Measurements from ENCODE around the gene B3GALNT1. TPM values are rescaled to one million over a fixed set of nuclear protein-coding genes. Genes with fewer than 3 reads are reported as not detected.

B3GALNT1 gene
- total RNA-seq, 1 donor from 2014 or later: 2.6 TPM

DNA sequence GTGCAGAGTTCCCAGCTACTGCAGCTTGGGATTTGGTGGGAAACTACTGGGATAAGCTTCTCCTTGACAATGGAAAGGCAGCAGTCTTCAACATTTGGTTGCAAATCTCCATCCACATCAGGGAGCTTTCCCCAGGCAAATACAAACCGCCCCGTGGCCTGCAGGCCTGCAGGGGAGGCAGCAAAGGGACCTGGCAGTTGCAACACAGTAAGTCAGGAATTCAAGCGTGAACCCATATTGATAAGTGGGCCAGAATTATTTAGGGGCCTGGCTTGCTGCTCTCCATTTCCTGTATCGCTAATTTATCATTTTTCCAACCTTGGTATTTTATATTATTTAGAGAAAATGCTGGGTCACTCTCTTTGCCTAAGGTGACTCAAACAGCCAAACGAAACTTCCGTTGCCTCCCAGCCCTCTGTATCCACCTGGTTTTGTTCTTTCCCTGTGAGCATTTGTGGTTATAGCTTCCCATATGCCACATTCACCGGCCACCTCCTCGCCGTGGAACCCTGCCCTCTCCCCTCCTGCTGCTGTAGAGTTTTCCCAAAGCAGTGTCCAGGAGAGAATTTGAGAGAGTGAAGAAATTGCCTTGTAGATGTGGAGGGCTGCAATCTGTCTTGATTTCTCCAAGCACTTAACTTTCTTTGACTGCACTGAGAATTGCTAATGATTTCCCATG lies 34.8 kb downstream of the B3GALNT1 start:
- no peak overlapping the region for H3K27ac Mint-ChIP-seq
- no peaks in the 10 kb centered on the region for H3K9me3 Mint-ChIP-seq
- intact Hi-C loops (cut with micrococcal nuclease): loop anchor here (5.0 kb wide), 1 partner anchor 152 kb away; the partner anchor contains the start of gene NMD3
- DNase-seq (ENCODE audit: low spot score): no peak
- peaks cover 2% of the 10 kb centered on the region for H3K27me3 Mint-ChIP-seq (ENCODE audit: insufficient read depth)
- H3K36me3 Mint-ChIP-seq (ENCODE audit: low read depth): no peaks in the 10 kb centered on the region
- peaks cover 48% of the 10 kb centered on the region for H3K4me1 Mint-ChIP-seq (ENCODE audit: low read depth)
- no peak overlapping the region for H3K4me3 Mint-ChIP-seq

- H3K9me3 Mint-ChIP-seq: no peaks in the 10 kb centered on the region
- intact Hi-C loops (cut with micrococcal nuclease): loop anchor here (5.0 kb wide), 1 partner anchor 153 kb away; the partner anchor contains the start of gene NMD3
- no peaks in the 10 kb centered on the region for H3K27me3 Mint-ChIP-seq (ENCODE audit: insufficient read depth)
- peaks cover 48% of the 10 kb centered on the region for H3K4me1 Mint-ChIP-seq (ENCODE audit: low read depth)
- H3K27ac Mint-ChIP-seq: no peak overlapping the region
- no peak overlapping the region for H3K4me3 Mint-ChIP-seq
- H3K36me3 Mint-ChIP-seq (ENCODE audit: low read depth): no peaks in the 10 kb centered on the region
- no peak for DNase-seq (ENCODE audit: low spot score)
These were observed 35.5 kb downstream of the B3GALNT1 start for GRCh38 chr3:161069511-161070251.

DNA sequence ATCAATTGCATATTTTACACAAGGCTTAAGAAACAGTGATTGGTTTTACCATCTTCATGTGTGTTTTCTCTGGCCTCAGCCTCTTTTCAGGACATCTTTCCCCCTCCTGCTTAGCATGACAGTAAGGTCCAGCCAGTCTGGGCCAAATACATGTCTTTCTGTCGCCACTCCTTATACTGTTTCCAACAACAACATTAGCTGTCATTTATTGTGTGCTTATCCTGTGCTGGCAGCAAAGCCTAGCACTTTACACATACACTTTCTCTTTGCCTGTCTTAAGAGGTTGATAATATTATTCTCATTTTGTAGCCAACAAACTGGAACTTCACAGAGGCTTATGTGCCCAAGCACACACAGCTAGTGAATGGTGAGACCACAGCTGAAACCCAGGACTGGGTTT lies 37.8 kb downstream of the B3GALNT1 start:
- DNase-seq (ENCODE audit: low spot score): no peak
- Mint-ChIP-seq H3K4me1 (ENCODE audit: low read depth) (peaks cover 35% of the 10 kb centered on the region), H3K9me3 (no peaks in the 10 kb centered on the region), H3K27ac (no peak overlapping the region), H3K27me3 (ENCODE audit: insufficient read depth) (no peaks in the 10 kb centered on the region), H3K36me3 (ENCODE audit: low read depth) (no peaks in the 10 kb centered on the region), H3K4me3 (no peak overlapping the region)
- intact Hi-C loops (cut with micrococcal nuclease): no loop called here

- no peak overlapping the region for H3K4me3 Mint-ChIP-seq
- no peaks in the 10 kb centered on the region for H3K36me3 Mint-ChIP-seq (ENCODE audit: low read depth)
- intact Hi-C loops (cut with micrococcal nuclease): no loop called here
- H3K27ac Mint-ChIP-seq: no peak overlapping the region
- no peaks in the 10 kb centered on the region for H3K27me3 Mint-ChIP-seq (ENCODE audit: insufficient read depth)
- no peak for DNase-seq (ENCODE audit: low spot score)
- no peaks in the 10 kb centered on the region for H3K9me3 Mint-ChIP-seq
- H3K4me1 Mint-ChIP-seq (ENCODE audit: low read depth): peaks cover 32% of the 10 kb centered on the region
These were observed 38.2 kb downstream of the B3GALNT1 start for GRCh38 chr3:161066930-161067329.

GRCh38 chr3:161064413-161064812 lies 40.7 kb downstream of the B3GALNT1 start:
- DNase-seq (ENCODE audit: low spot score): no peak
- intact Hi-C loops (cut with micrococcal nuclease): no loop called here
- Mint-ChIP-seq H3K27me3 (ENCODE audit: insufficient read depth) (no peaks in the 10 kb centered on the region), H3K9me3 (no peaks in the 10 kb centered on the region), H3K27ac (no peak overlapping the region), H3K4me1 (ENCODE audit: low read depth) (peaks cover 14% of the 10 kb centered on the region), H3K4me3 (no peak overlapping the region), H3K36me3 (ENCODE audit: low read depth) (peaks cover 2% of the 10 kb centered on the region)

- DNase-seq (ENCODE audit: low spot score): no peak
- intact Hi-C loops (cut with micrococcal nuclease): no loop called here
- peaks cover under 1% of the 10 kb centered on the region for H3K36me3 Mint-ChIP-seq (ENCODE audit: low read depth)
These were observed 50.1 kb downstream of the B3GALNT1 start for GRCh38 chr3:161054860-161055604.

GRCh38 chr3:161051856-161052255 lies 53.3 kb downstream of the B3GALNT1 start:
- no peak for DNase-seq (ENCODE audit: low spot score)
- no peaks in the 10 kb centered on the region for H3K4me1 Mint-ChIP-seq (ENCODE audit: low read depth)
- H3K27me3 Mint-ChIP-seq (ENCODE audit: insufficient read depth): peaks cover 7% of the 10 kb centered on the region
- no peaks in the 10 kb centered on the region for H3K9me3 Mint-ChIP-seq
- H3K4me3 Mint-ChIP-seq: no peak overlapping the region
- intact Hi-C loops (cut with micrococcal nuclease): no loop called here
- peaks cover 3% of the 10 kb centered on the region for H3K36me3 Mint-ChIP-seq (ENCODE audit: low read depth)
- H3K27ac Mint-ChIP-seq: no peak overlapping the region

More at GRCh38 chr3:161054860-161055604, 50.1 kb downstream of the B3GALNT1 start:
- Mint-ChIP-seq H3K4me3 (no peak overlapping the region), H3K4me1 (ENCODE audit: low read depth) (no peaks in the 10 kb centered on the region), H3K9me3 (no peaks in the 10 kb centered on the region), H3K27me3 (ENCODE audit: insufficient read depth) (peaks cover 3% of the 10 kb centered on the region), H3K27ac (no peak overlapping the region)

DNA sequence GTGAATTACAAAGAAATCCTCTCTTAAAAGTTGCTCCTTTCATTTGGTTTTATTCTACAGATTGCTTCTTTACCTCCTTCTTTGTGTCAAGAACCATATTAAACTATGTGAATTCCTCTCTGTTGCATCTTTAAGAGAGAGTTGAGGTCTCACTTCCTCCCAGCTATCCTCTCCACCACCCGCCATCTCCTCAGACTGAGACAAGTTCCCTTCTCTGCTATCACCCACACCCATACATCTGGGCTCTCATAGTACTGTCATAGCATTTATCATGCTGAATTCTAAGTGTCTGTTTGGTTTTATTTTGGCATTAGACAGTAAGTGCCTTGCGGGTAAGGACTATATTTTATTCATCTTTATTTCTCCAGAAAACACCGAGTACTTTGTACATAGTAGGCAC lies 54.2 kb downstream of the B3GALNT1 start:
- Mint-ChIP-seq H3K4me1 (ENCODE audit: low read depth) (no peaks in the 10 kb centered on the region), H3K9me3 (no peaks in the 10 kb centered on the region), H3K27me3 (ENCODE audit: insufficient read depth) (peaks cover 7% of the 10 kb centered on the region), H3K27ac (no peak overlapping the region), H3K36me3 (ENCODE audit: low read depth) (peaks cover 3% of the 10 kb centered on the region), H3K4me3 (no peak overlapping the region)
- intact Hi-C loops (cut with micrococcal nuclease): no loop called here
- no peak for DNase-seq (ENCODE audit: low spot score)

DNA sequence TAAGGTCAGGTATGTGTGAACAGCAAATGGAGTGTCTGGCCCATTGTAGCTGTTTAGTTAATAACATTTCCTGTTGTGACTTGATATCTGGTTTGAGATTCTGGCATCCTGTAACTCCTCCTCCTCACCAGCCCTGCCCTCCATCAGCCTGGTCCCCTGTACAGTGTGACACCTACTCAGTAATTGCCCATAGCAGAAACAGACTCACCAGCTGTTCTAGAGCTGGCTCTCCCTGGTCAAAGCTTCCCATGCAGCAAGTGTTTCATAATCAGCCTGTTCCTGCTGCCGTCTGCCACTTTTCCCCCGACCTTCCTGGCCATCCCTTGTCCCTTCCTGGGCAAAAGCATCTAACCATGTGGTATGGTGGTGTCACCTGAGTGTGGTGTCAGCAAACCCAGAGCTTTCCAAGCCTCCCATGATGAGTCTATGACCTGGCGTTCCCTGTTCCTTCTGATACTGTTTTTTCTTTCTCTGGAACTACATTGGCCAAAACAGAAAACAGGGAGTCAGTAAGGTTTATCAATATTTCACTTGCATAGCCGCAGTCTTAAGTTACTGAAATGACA lies 55.4 kb downstream of the B3GALNT1 start:
- Mint-ChIP-seq H3K4me3 (no peak overlapping the region), H3K9me3 (peaks cover 6% of the 10 kb centered on the region), H3K36me3 (ENCODE audit: low read depth) (peaks cover 3% of the 10 kb centered on the region), H3K4me1 (ENCODE audit: low read depth) (no peaks in the 10 kb centered on the region), H3K27me3 (ENCODE audit: insufficient read depth) (peaks cover 7% of the 10 kb centered on the region), H3K27ac (peak overlapping the region; percentile 12)
- intact Hi-C loops (cut with micrococcal nuclease): no loop called here
- no peak for DNase-seq (ENCODE audit: low spot score)

DNA sequence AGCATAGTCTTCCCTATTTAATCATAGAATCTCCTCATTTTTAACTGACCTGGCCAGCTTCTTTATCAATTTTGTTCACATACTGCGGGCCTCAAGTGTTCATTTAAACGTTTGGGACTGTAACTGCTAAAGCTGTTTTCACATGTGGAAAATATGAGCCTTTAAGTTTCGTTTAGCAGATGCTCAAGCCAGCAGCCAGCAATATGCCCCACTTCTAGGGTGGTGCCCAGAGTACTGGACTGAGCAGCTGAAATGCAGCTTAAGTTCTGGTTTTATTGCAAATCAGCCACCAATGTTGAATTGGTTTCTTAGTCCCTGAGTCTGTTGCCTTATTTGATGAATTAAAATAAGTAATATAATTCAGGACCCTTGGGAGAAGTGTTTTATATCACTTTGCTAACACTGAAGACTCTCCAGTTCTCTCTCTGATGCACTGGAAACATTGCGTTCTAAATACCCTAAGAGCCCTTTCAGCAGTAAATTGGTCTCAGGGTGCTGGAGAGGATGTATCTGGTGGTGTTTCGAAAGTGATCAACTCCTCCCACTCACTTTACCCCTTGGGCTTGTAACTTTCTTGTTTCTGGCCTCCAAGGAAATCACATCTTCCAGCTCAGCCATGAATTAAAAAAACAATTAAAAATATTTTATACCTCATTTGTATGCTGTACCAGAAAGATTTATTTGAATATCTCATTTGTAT lies 61.7 kb downstream of the B3GALNT1 start:
- H3K9me3 Mint-ChIP-seq: peaks cover 9% of the 10 kb centered on the region
- no peak for DNase-seq (ENCODE audit: low spot score)
- H3K27me3 Mint-ChIP-seq (ENCODE audit: insufficient read depth): no peaks in the 10 kb centered on the region
- H3K4me3 Mint-ChIP-seq: no peak overlapping the region
- H3K36me3 Mint-ChIP-seq (ENCODE audit: low read depth): no peaks in the 10 kb centered on the region
- intact Hi-C loops (cut with micrococcal nuclease): no loop called here
- no peaks in the 10 kb centered on the region for H3K4me1 Mint-ChIP-seq (ENCODE audit: low read depth)
- H3K27ac Mint-ChIP-seq: no peak overlapping the region

GRCh38 chr3:161042023-161042501 lies 63.1 kb downstream of the B3GALNT1 start:
- no peaks in the 10 kb centered on the region for H3K27me3 Mint-ChIP-seq (ENCODE audit: insufficient read depth)
- peaks cover 10% of the 10 kb centered on the region for H3K9me3 Mint-ChIP-seq
- no peak overlapping the region for H3K4me3 Mint-ChIP-seq
- H3K36me3 Mint-ChIP-seq (ENCODE audit: low read depth): no peaks in the 10 kb centered on the region
- H3K27ac Mint-ChIP-seq: no peak overlapping the region
- no peak for DNase-seq (ENCODE audit: low spot score)
- intact Hi-C loops (cut with micrococcal nuclease): no loop called here
- H3K4me1 Mint-ChIP-seq (ENCODE audit: low read depth): no peaks in the 10 kb centered on the region

DNA sequence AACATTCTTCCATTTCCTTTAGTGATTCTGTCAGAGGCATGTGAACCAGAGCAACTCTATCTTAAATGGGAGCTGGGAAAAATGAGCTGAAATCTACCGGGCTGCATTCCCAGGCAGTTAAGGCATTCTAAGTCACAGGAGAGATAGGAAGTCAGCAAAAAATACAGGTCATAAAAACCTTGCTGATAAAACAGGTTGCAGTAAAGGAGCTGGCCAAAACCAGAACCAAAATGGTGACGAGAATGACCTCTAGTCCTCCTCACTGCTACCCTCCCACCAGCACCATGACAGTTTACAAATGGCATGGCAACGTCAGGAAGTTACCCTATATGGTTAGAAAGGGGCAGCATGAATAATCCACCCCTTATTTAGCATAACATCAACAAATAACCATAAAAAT lies 66.4 kb downstream of the B3GALNT1 start:
- DNase-seq (ENCODE audit: low spot score): no peak
- Mint-ChIP-seq H3K27ac (no peak overlapping the region), H3K27me3 (ENCODE audit: insufficient read depth) (no peaks in the 10 kb centered on the region), H3K9me3 (peaks cover 20% of the 10 kb centered on the region), H3K4me1 (ENCODE audit: low read depth) (peaks cover 14% of the 10 kb centered on the region), H3K4me3 (no peak overlapping the region), H3K36me3 (ENCODE audit: low read depth) (no peaks in the 10 kb centered on the region)
- intact Hi-C loops (cut with micrococcal nuclease): no loop called here
